PC-3 (cell line): Measurements from ENCODE around the gene SOAT1.

Experiments used
- CTCF ChIP-seq: fragments of 300-600 bp; sonication (generic); conservative IDR thresholded peaks from 2 replicates; pipeline ENCODE4 v1.5.1; 2017; ENCODE audit warnings: antibody characterized with exemption, low read depth, mild to moderate bottlenecking, low read length
- EZH2 ChIP-seq: fragments of 300-600 bp; sonication (generic); IDR thresholded peaks from one replicate; pipeline ENCODE4 v1.6.1; 2017; ENCODE audit warnings: antibody characterized with exemption, mild to moderate bottlenecking, low read length; ENCODE audit not compliant: unreplicated experiment
- EZH2phosphoT487 ChIP-seq: fragments of 300-600 bp; sonication (generic); IDR thresholded peaks from 2 replicates; pipeline ENCODE4 v1.6.1; 2018; ENCODE audit warnings: mild to moderate bottlenecking, antibody characterized with exemption, low read length, borderline replicate concordance

- TF ChIP-seq CTCF = no peak
- TF ChIP-seq EZH2 = no peak
- no peak for TF ChIP-seq EZH2phosphoT487
Measured at GRCh38 chr1:179252606-179253005, 41.0 kb upstream of the SOAT1 start.
